GM18526 (cell line): ENCODE data around the gene ITPKB.

ENCODE experiments used
- POLR2A ChIP-seq: IDR thresholded peaks from 3 replicates; pipeline ENCODE4 v1.6.1; 2011; ENCODE audit not compliant: insufficient read length; ENCODE audit errors: extremely low read depth

The ITPKB gene

GRCh38 chr1:226690460-226690982, 48.6 kb downstream of the ITPKB start:
- TF ChIP-seq POLR2A: no peak

GRCh38 chr1:226688808-226689207, 50.3 kb downstream of the ITPKB start:
- TF ChIP-seq POLR2A: no peak

GRCh38 chr1:226688056-226688748, 50.9 kb downstream of the ITPKB start:
- TF ChIP-seq POLR2A: no peak

- TF ChIP-seq POLR2A: no peak
Observed at GRCh38 chr1:226687426-226687825, 51.7 kb downstream of the ITPKB start.

GRCh38 chr1:226686440-226687425, 52.3 kb downstream of the ITPKB start:
- no peak for TF ChIP-seq POLR2A

- TF ChIP-seq POLR2A: no peak
Observed at GRCh38 chr1:226685196-226685820, 53.8 kb downstream of the ITPKB start.

- no peak for TF ChIP-seq POLR2A
Observed at GRCh38 chr1:226684026-226684425, 55.1 kb downstream of the ITPKB start.

- TF ChIP-seq POLR2A: no peak
Observed at GRCh38 chr1:226682871-226683814, 55.9 kb downstream of the ITPKB start.

- TF ChIP-seq POLR2A: no peak
Observed at GRCh38 chr1:226681652-226682493, 57.2 kb downstream of the ITPKB start.

- TF ChIP-seq POLR2A: no peak
Observed at GRCh38 chr1:226680653-226681052, 58.4 kb downstream of the ITPKB start.

- no peak for TF ChIP-seq POLR2A
Observed at GRCh38 chr1:226679853-226680516, 59.1 kb downstream of the ITPKB start.

GRCh38 chr1:226679262-226679661, 59.8 kb downstream of the ITPKB start:
- TF ChIP-seq POLR2A: no peak

- TF ChIP-seq POLR2A: no peak
Observed at GRCh38 chr1:226678701-226679100, 60.4 kb downstream of the ITPKB start.

- no peak for TF ChIP-seq POLR2A
Observed at GRCh38 chr1:226678251-226678650, 60.8 kb downstream of the ITPKB start.
